IMR-90 (cell line): ENCODE measurements around the gene DNMT3A. TPM values are rescaled to one million over a fixed set of nuclear protein-coding genes. Genes with fewer than 3 reads are reported as not detected.

Experiments
- ATAC-seq: fragments of 200-7000 bp; cut with Tn5 transposase; 2 replicates; pipeline ENCODE4 v1.9.1; 2020; ENCODE audit warnings: low read depth, mild to moderate bottlenecking, moderate library complexity
- BruUV-seq: library from RNA; stranded (reverse); fragments of 400-500 nt; replicated peaks from 2 replicates; lab custom pipeline; 2021; lab: Mats Ljungman, UMichigan
- CTCF ChIA-PET: fragments of 300-600 bp; formaldehyde crosslinking; extraction: SDS; loops from one replicate; lab custom pipeline; 2021; ENCODE audit warnings: antibody characterized with exemption; lab: Yijun Ruan, JAX
- POLR2A ChIA-PET: fragments of 300-600 bp; sonication (Branson Sonifier 250); formaldehyde crosslinking; loops from one replicate; lab custom pipeline; 2022; ENCODE audit warnings: antibody characterized with exemption; ENCODE audit not compliant: unreplicated experiment; lab: Charles Lee
- DNase-seq: peaks from one replicate; pipeline ENCODE4 v3.0.0; 2013
- H2AFZ ChIP-seq: replicated peaks from 2 replicates; pipeline ENCODE3; 2013; ENCODE audit warnings: low read length, mild to moderate bottlenecking; ENCODE audit not compliant: poor library complexity
- H2AK5ac ChIP-seq: 2 replicates; pipeline ENCODE4 v1.6.1; 2013; ENCODE audit warnings: low read depth, low read length, inconsistent platforms
- H2AK9ac ChIP-seq: replicated peaks from 2 replicates; pipeline ENCODE3; 2013; ENCODE audit warnings: mild to moderate bottlenecking, low read depth, low read length, moderate library complexity; ENCODE audit not compliant: poor library complexity
- H2BK120ac ChIP-seq: 2 replicates; pipeline ENCODE4 v1.6.1; 2013; ENCODE audit warnings: low read depth, low read length, inconsistent platforms
- H2BK15ac ChIP-seq: 3 replicates; pipeline ENCODE4 v1.6.1; 2013; ENCODE audit warnings: low read depth, low read length, inconsistent platforms
- H2BK20ac ChIP-seq: 2 replicates; pipeline ENCODE4 v1.6.1; 2013; ENCODE audit warnings: low read depth, mild to moderate bottlenecking, inconsistent platforms, low read length, moderate library complexity
- H2BK5ac ChIP-seq: 2 replicates; pipeline ENCODE4 v1.6.1; 2013; ENCODE audit warnings: mild to moderate bottlenecking, low read depth, low read length, inconsistent platforms; ENCODE audit not compliant: poor library complexity, severe bottlenecking
- H3K14ac ChIP-seq: replicated peaks from 2 replicates; pipeline ENCODE4 v1.6.1; 2013; ENCODE audit warnings: low read depth, low read length, inconsistent platforms
- H3K18ac ChIP-seq: 2 replicates; pipeline ENCODE4 v1.6.1; 2013; ENCODE audit warnings: low read depth, low read length, control low read depth
- H3K23ac ChIP-seq: 2 replicates; pipeline ENCODE4 v1.6.1; 2013; ENCODE audit warnings: low read depth, low read length, inconsistent platforms
- H3K27ac ChIP-seq: 2 replicates; pipeline ENCODE4 v1.5.1; 2013; ENCODE audit warnings: mild to moderate bottlenecking, control low read depth, low read length; ENCODE audit not compliant: insufficient read depth
- H3K27me3 ChIP-seq: 2 replicates; pipeline ENCODE4 v1.6.1; 2013; ENCODE audit warnings: low read length; ENCODE audit not compliant: control insufficient read depth, insufficient read depth
- H3K36me3 ChIP-seq: 2 replicates; pipeline ENCODE4 v1.6.1; 2013; ENCODE audit warnings: low read length, mixed read lengths; ENCODE audit not compliant: control insufficient read depth, insufficient read depth
- H3K4ac ChIP-seq: 2 replicates; pipeline ENCODE4 v1.6.1; 2013; ENCODE audit warnings: low read depth, low read length, inconsistent platforms
- H3K4me1 ChIP-seq: 2 replicates; pipeline ENCODE4 v1.6.1; 2013; ENCODE audit warnings: low read length, mixed read lengths; ENCODE audit not compliant: control insufficient read depth, insufficient read depth
- H3K4me2 ChIP-seq: 2 replicates; pipeline ENCODE4 v1.6.1; 2013; ENCODE audit warnings: low read depth, mild to moderate bottlenecking, control low read depth, low read length, moderate library complexity
- H3K4me3 ChIP-seq: 2 replicates; pipeline ENCODE4 v1.5.1; 2013; ENCODE audit warnings: low read depth, mild to moderate bottlenecking, control low read depth, low read length, moderate library complexity; ENCODE audit not compliant: insufficient read depth
- H3K56ac ChIP-seq: 2 replicates; pipeline ENCODE4 v1.6.1; 2013; ENCODE audit warnings: low read length, inconsistent platforms; ENCODE audit not compliant: insufficient read depth; ENCODE audit errors: extremely low read depth
- H3K79me1 ChIP-seq, 2 experiments: 2 replicates each; pipeline ENCODE4 v1.6.1; 2013; ENCODE audit warnings: low read length in 2 of 2, inconsistent platforms in 1 of 2, low read depth in 1 of 2
- H3K9ac ChIP-seq: 2 replicates; pipeline ENCODE4 v1.6.1; 2013; ENCODE audit warnings: low read depth, low read length, control low read depth
- H3K9me1 ChIP-seq: 2 replicates; pipeline ENCODE4 v1.6.1; 2013; ENCODE audit warnings: low read length, inconsistent platforms; ENCODE audit not compliant: insufficient read depth
- H3K9me3 ChIP-seq: 2 replicates; pipeline ENCODE4 v1.6.1; 2013; ENCODE audit warnings: low read length; ENCODE audit not compliant: control insufficient read depth, insufficient read depth
- H4K20me1 ChIP-seq: 2 replicates; pipeline ENCODE4 v1.6.1; 2013; ENCODE audit warnings: low read length, inconsistent platforms; ENCODE audit not compliant: insufficient read depth
- H4K5ac ChIP-seq: 2 replicates; pipeline ENCODE4 v1.6.1; 2013; ENCODE audit warnings: mild to moderate bottlenecking, low read depth, low read length, control low read depth
- H4K8ac ChIP-seq, 2 experiments: 2 replicates each; pipeline ENCODE4 v1.6.1; 2013; ENCODE audit warnings: low read depth in 2 of 2, low read length in 2 of 2, control low read depth in 1 of 2, inconsistent platforms in 1 of 2
- H4K91ac ChIP-seq: 2 replicates; pipeline ENCODE4 v1.6.1; 2013; ENCODE audit warnings: low read depth, low read length, inconsistent platforms; ENCODE audit not compliant: insufficient read depth
- BHLHE40 ChIP-seq: fragments of 150-350 bp; IDR thresholded peaks from 2 replicates; pipeline ENCODE4 v1.6.1; 2016; ENCODE audit warnings: mild to moderate bottlenecking, low read depth, low read length
- CEBPB ChIP-seq: IDR thresholded peaks from 2 replicates; pipeline ENCODE4 v1.6.1; 2012; ENCODE audit warnings: low read depth, low read length, improper control_type of control experiment
- MAZ ChIP-seq: IDR thresholded peaks from 2 replicates; pipeline ENCODE4 v1.6.1; 2012; ENCODE audit warnings: low read depth, mild to moderate bottlenecking, low read length, improper control_type of control experiment, moderate library complexity, borderline replicate concordance
- MXI1 ChIP-seq: IDR thresholded peaks from 2 replicates; pipeline ENCODE4 v1.6.1; 2012; ENCODE audit warnings: low read depth, mild to moderate bottlenecking, low read length, moderate library complexity, borderline replicate concordance
- NFE2L2 ChIP-seq: fragments of 150-350 bp; IDR thresholded peaks from 2 replicates; pipeline ENCODE4 v1.6.1; 2016; ENCODE audit warnings: low read depth, mild to moderate bottlenecking, low read length
- RFX5 ChIP-seq: IDR thresholded peaks from 2 replicates; pipeline ENCODE4 v1.8.0; 2012; ENCODE audit warnings: low read depth, mild to moderate bottlenecking, low read length, moderate library complexity
- WGBS, 2 experiments: methylation state at CpG; one replicate each; pipeline versions ENCODE4 v1.1.5 to v1.1.7; 2013; ENCODE audit warnings: missing lambda C conversion rate in 2 of 2; ENCODE audit not compliant: insufficient read length in 1 of 2; ENCODE audit errors: extremely low coverage in 2 of 2; 5-methylcytosine and 5-hydroxymethylcytosine counted together
- dilution Hi-C: fragments of 300-500 bp; cut with HindIII; formaldehyde crosslinking; loops from one replicate; pipeline ENCODE4 v1.14.3; 2018; ENCODE audit warnings: low sequenced_read_pairs; ENCODE audit not compliant: unreplicated experiment
- in situ Hi-C: fragments of 300-500 bp; cut with MboI; formaldehyde crosslinking; loops from 3 replicates; pipeline ENCODE4 v1.14.3; 2019; ENCODE audit warnings: low sequenced_read_pairs, inconsistent platforms, mixed read lengths
- intact Hi-C: fragments of 100-400 bp; cut with micrococcal nuclease; formaldehyde crosslinking; loops from 2 replicates; pipeline ENCODE4 v1.10.0; 2022
- polyA plus RNA-seq, 3 experiments: library from polyadenylated mRNA; depleted of rRNA; stranded (reverse); fragments of >200 nt; gene quantifications; 2 replicates each; pipeline ENCODE4 v1.2.3, GENCODE V29; 2012; ENCODE audit warnings: low replicate concordance in 1 of 3
- total RNA-seq: library from RNA; depleted of rRNA; stranded (reverse); fragments of >200 nt; gene quantifications from 2 replicates; pipeline ENCODE4 v1.2.3, GENCODE V29; 2012
- TF ChIP-seq, protein P1 (sequence below): fragments of 150-350 bp; IDR thresholded peaks from 2 replicates; pipeline ENCODE4 v1.6.1; 2016; ENCODE audit warnings: low read depth, mild to moderate bottlenecking, low read length, moderate library complexity, borderline replicate concordance

Gene DNMT3A
- total and polyA plus RNA-seq, 2 of the 4 experiments (the other 2 are of a cell fraction) = 4.4 to 9.7 TPM

DNA sequence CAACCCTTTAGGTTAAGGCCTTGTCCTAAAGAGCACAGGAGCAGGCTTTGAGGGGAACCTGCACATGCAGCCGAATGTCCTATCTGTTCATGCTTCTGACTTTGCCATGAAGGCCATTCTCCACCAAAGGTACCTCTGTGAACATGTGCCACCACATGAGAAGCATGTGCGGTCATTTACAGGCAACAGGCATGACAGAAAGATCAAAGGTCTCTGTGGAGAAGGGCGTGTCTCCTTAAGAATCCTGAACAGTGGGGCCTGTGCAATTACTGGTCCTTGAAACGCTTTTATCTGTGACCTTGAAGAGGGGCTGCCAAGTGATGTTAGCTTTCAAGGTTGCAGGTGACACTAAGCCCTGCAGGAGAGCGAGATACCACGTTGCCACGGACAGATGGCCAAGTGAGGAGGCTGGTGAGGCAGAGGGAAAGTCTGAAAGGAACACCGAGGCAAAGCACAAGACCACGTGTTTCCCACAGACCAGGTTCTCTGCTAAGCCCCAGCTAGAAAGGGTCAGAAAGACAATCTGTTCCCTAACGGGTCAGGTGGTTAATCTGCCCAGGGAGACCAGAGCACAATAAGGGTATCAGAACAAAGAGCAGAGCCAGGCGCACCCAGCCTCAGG, 153.9 kb downstream of the DNMT3A start:
- Histone ChIP-seq H3K23ac (no peak overlapping the region), H3K56ac (no peak overlapping the region), H3K36me3 (no peaks in the 10 kb centered on the region), H2AFZ (no peak overlapping the region), H4K8ac (no peak overlapping the region), H2BK15ac (no peak overlapping the region), H4K5ac (no peak overlapping the region), H2BK120ac (no peak overlapping the region), H2AK9ac (no peak overlapping the region), H3K4me3 (no peak overlapping the region), H3K9me3 (no peaks in the 10 kb centered on the region), H2BK5ac (no peak overlapping the region), H3K4me1 (peaks cover 2% of the 10 kb centered on the region; the same call in 1 of the 2 replicates), H2BK20ac (no peak overlapping the region), H3K18ac (no peak overlapping the region), H2AK5ac (no peak overlapping the region), H3K27me3 (peaks cover 16% of the 10 kb centered on the region), H3K79me1 (no peaks in the 10 kb centered on the region), H3K9me1 (no peaks in the 10 kb centered on the region), H4K20me1 (no peaks in the 10 kb centered on the region), H3K27ac (no peak overlapping the region), H3K4me2 (no peak overlapping the region), H3K9ac (no peak overlapping the region), H4K91ac (no peak overlapping the region), H3K4ac (no peak overlapping the region), H3K14ac (no peak overlapping the region)
- intact Hi-C loops = no loop called here
- 77% methylated on average over 4 of the region's 11 CpGs; no CpG with 5 or more reads in 1 of the 2 experiments for WGBS, 2 experiments
- no TSS peak for BruUV-seq
- ChIA-PET CTCF (no interaction called here), POLR2A (no interaction called here)
- in situ Hi-C loops = no loop called here
- DNase-seq (no peak), ATAC-seq (no peak)
- TF ChIP-seq, protein P1, sequence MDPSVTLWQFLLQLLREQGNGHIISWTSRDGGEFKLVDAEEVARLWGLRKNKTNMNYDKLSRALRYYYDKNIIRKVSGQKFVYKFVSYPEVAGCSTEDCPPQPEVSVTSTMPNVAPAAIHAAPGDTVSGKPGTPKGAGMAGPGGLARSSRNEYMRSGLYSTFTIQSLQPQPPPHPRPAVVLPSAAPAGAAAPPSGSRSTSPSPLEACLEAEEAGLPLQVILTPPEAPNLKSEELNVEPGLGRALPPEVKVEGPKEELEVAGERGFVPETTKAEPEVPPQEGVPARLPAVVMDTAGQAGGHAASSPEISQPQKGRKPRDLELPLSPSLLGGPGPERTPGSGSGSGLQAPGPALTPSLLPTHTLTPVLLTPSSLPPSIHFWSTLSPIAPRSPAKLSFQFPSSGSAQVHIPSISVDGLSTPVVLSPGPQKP = no peak
- no peak for TF ChIP-seq NFE2L2
- no peak for TF ChIP-seq CEBPB
- TF ChIP-seq RFX5 = no peak
- no peak for TF ChIP-seq MXI1
- TF ChIP-seq MAZ = no peak
- no peak for TF ChIP-seq BHLHE40
- dilution Hi-C loops = no loop called here
